H1 (cell line): ENCODE measurements around the gene SLC1A5. TPM values are rescaled to one million over a fixed set of nuclear protein-coding genes. Genes with fewer than 3 reads are reported as not detected.

ENCODE experiments used
- CTCF ChIA-PET: fragments of 300-600 bp; sonication (Branson Sonifier 250); formaldehyde crosslinking; loops from one replicate; lab custom pipeline; 2021; ENCODE audit not compliant: partially characterized antibody; lab: Charles Lee
- POLR2A ChIA-PET: fragments of 300-600 bp; sonication (Branson Sonifier 250); formaldehyde crosslinking; loops from one replicate; lab custom pipeline; 2021; ENCODE audit warnings: inconsistent platforms; ENCODE audit not compliant: partially characterized antibody; lab: Charles Lee
- DNase-seq, 2 experiments: peaks; one replicate each; pipeline versions ENCODE4 v3.0.0 to v3.0.0-alpha.2; 2010 to 2022; ENCODE audit warnings: low spot score in 2 of 2, low read depth in 1 of 2, mixed read lengths in 1 of 2
- FAIRE-seq: peaks from 2 replicates; lab custom pipeline; 2011; peaks lifted over from hg19 to GRCh38; lab: Jason Lieb, UNC
- H2AFZ ChIP-seq: 2 replicates; pipeline ENCODE4 v1.8.1; 2012; ENCODE audit warnings: low read length, inconsistent platforms
- H2AK5ac ChIP-seq: 2 replicates; pipeline ENCODE4 v1.6.1; 2013; ENCODE audit warnings: low read depth, low read length
- H2BK120ac ChIP-seq: replicated peaks from 2 replicates; pipeline ENCODE3; 2013; ENCODE audit warnings: low read depth, low read length, inconsistent platforms
- H2BK12ac ChIP-seq: 2 replicates; pipeline ENCODE4 v1.6.1; 2013; ENCODE audit warnings: low read depth, low read length
- H2BK15ac ChIP-seq: 2 replicates; pipeline ENCODE4 v1.6.1; 2013; ENCODE audit warnings: low read length
- H2BK20ac ChIP-seq: 2 replicates; pipeline ENCODE4 v1.6.1; 2013; ENCODE audit warnings: low read length
- H2BK5ac ChIP-seq: 2 replicates; pipeline ENCODE4 v1.6.1; 2013; ENCODE audit warnings: low read depth, low read length
- H3K14ac ChIP-seq: 2 replicates; pipeline ENCODE4 v1.6.1; 2013; ENCODE audit warnings: inconsistent platforms; ENCODE audit not compliant: insufficient read length
- H3K18ac ChIP-seq: 2 replicates; pipeline ENCODE4 v1.6.1; 2013; ENCODE audit warnings: low read length; ENCODE audit errors: extremely low read depth
- H3K23ac ChIP-seq: 2 replicates; pipeline ENCODE4 v1.6.1; 2013; ENCODE audit warnings: inconsistent platforms; ENCODE audit not compliant: insufficient read length
- H3K23me2 ChIP-seq: 2 replicates; pipeline ENCODE4 v1.6.1; 2013; ENCODE audit warnings: low read depth, low read length
- H3K27ac ChIP-seq: 2 replicates; pipeline ENCODE4 v1.6.1; 2011; ENCODE audit warnings: low read depth, low read length, inconsistent platforms
- H3K27me3 ChIP-seq, 4 experiments: replicated peaks in 1 of 4; 1 replicate in 1 of 4; 2 replicates in 3 of 4; pipeline versions ENCODE4 v1.6.1 to v1.8.1; 2011 to 2013; ENCODE audit warnings: low read length in 3 of 4, mild to moderate bottlenecking in 3 of 4, inconsistent platforms in 2 of 4, mixed read lengths in 2 of 4, moderate library complexity in 1 of 4; ENCODE audit not compliant: control insufficient read depth in 3 of 4, insufficient read depth in 3 of 4; ENCODE audit errors: extremely low read depth in 1 of 4
- H3K36me3 ChIP-seq, 4 experiments: 2 replicates each; pipeline versions ENCODE4 v1.6.1 to v1.8.1; 2011 to 2013; ENCODE audit warnings: mild to moderate bottlenecking in 4 of 4, low read length in 3 of 4, moderate library complexity in 2 of 4, control low read depth in 1 of 4, inconsistent platforms in 1 of 4; ENCODE audit not compliant: insufficient read depth in 4 of 4, control insufficient read depth in 2 of 4
- H3K4ac ChIP-seq: replicated peaks from 2 replicates; pipeline ENCODE3; 2013; ENCODE audit warnings: low read length, low read depth, mixed read lengths, inconsistent platforms; ENCODE audit not compliant: insufficient read length
- H3K4me1 ChIP-seq, 4 experiments: replicated peaks in 1 of 4; 1 replicate in 1 of 4; 2 replicates in 3 of 4; pipeline versions ENCODE4 v1.6.1 to v1.8.1; 2011 to 2013; ENCODE audit warnings: low read length in 3 of 4, inconsistent platforms in 2 of 4, mixed read lengths in 1 of 4; ENCODE audit not compliant: insufficient read depth in 4 of 4, control insufficient read depth in 3 of 4
- H3K4me2 ChIP-seq, 2 experiments: 2 replicates each; pipeline versions ENCODE4 v1.6.1 to v1.8.1; 2011 to 2013; ENCODE audit warnings: low read depth in 2 of 2, low read length in 2 of 2, control low read depth in 1 of 2, inconsistent platforms in 1 of 2, mild to moderate bottlenecking in 1 of 2; ENCODE audit not compliant: insufficient read depth in 1 of 2
- H3K4me3 ChIP-seq, 4 experiments: fragments of 200-600, 300-600 bp in 1 of 4; sonication (generic), shearing (Covaris generic), sonication (Bioruptor Twin) in 1 of 4; 2 replicates each; pipeline versions ENCODE4 v1.5.1 to v1.8.1; 2011 to 2016; ENCODE audit warnings: low read length in 4 of 4, low read depth in 3 of 4, control low read depth in 2 of 4, inconsistent platforms in 2 of 4, mild to moderate bottlenecking in 2 of 4, mixed read lengths in 1 of 4, moderate library complexity in 1 of 4; ENCODE audit not compliant: insufficient read depth in 2 of 4; ENCODE audit errors: extremely low read depth in 1 of 4
- H3K56ac ChIP-seq: replicated peaks from 2 replicates; pipeline ENCODE3; 2013; ENCODE audit warnings: low read depth, mild to moderate bottlenecking, mixed read lengths, low read length, inconsistent platforms; ENCODE audit not compliant: insufficient read length
- H3K79me1 ChIP-seq: 2 replicates; pipeline ENCODE4 v1.6.1; 2013; ENCODE audit warnings: low read depth, low read length, control low read depth
- H3K79me2 ChIP-seq, 2 experiments: 2 replicates each; pipeline versions ENCODE4 v1.6.1 to v1.8.1; 2012 to 2013; ENCODE audit warnings: low read length in 2 of 2, mild to moderate bottlenecking in 2 of 2, inconsistent platforms in 1 of 2; ENCODE audit not compliant: insufficient read depth in 2 of 2, control insufficient read depth in 1 of 2
- H3K9ac ChIP-seq, 4 experiments: replicated peaks in 1 of 4; 1 replicate in 1 of 4; 2 replicates in 3 of 4; pipeline versions ENCODE4 v1.6.1 to v1.8.1; 2011 to 2013; ENCODE audit warnings: low read depth in 3 of 4, low read length in 3 of 4, control low read depth in 2 of 4, mild to moderate bottlenecking in 2 of 4, moderate library complexity in 2 of 4, inconsistent platforms in 1 of 4; ENCODE audit errors: extremely low read depth in 1 of 4
- H3K9me3 ChIP-seq, 2 experiments: 2 replicates each; pipeline versions ENCODE4 v1.6.1 to v1.8.1; 2012 to 2013; ENCODE audit warnings: mild to moderate bottlenecking in 2 of 2, moderate library complexity in 2 of 2, control low read depth in 1 of 2, inconsistent platforms in 1 of 2, low read depth in 1 of 2, low read length in 1 of 2, mixed read lengths in 1 of 2; ENCODE audit not compliant: insufficient read depth in 2 of 2
- H4K20me1 ChIP-seq, 2 experiments: replicated peaks in 1 of 2; 2 replicates each; pipeline versions ENCODE3 to v1.8.1; 2011 to 2013; ENCODE audit warnings: inconsistent platforms in 2 of 2, low read length in 2 of 2, mild to moderate bottlenecking in 1 of 2; ENCODE audit not compliant: insufficient read depth in 2 of 2, control insufficient read depth in 1 of 2
- H4K5ac ChIP-seq: 2 replicates; pipeline ENCODE4 v1.6.1; 2013; ENCODE audit warnings: low read length, low read depth, mixed read lengths, inconsistent platforms; ENCODE audit not compliant: insufficient read length
- H4K8ac ChIP-seq: 2 replicates; pipeline ENCODE4 v1.8.0; 2013; ENCODE audit warnings: mild to moderate bottlenecking, moderate library complexity, low read length, inconsistent platforms; ENCODE audit not compliant: insufficient read depth; ENCODE audit errors: extremely low read depth
- H4K91ac ChIP-seq: replicated peaks from 2 replicates; pipeline ENCODE3; 2013; ENCODE audit warnings: low read length, mixed read lengths, inconsistent platforms; ENCODE audit not compliant: insufficient read length
- RAD21 ChIP-seq, 2 experiments: IDR thresholded peaks in 1 of 2; conservative IDR thresholded peaks in 1 of 2; 2 replicates each; pipeline ENCODE4 v1.6.1; 2011; ENCODE audit warnings: low read depth in 2 of 2, low read length in 2 of 2, improper control_type of control experiment in 1 of 2, inconsistent platforms in 1 of 2, mild to moderate bottlenecking in 1 of 2, moderate library complexity in 1 of 2
- ZNF274 ChIP-seq: IDR thresholded peaks from 2 replicates; pipeline ENCODE4 v1.7.0; 2012; ENCODE audit warnings: low read length, borderline replicate concordance; ENCODE audit errors: extremely low read depth
- WGBS, 2 experiments: shearing (Covaris generic) in 1 of 2; methylation state at CpG; one replicate each; pipeline versions ENCODE4 v1.1.6 to v1.1.7; 2013 to 2015; ENCODE audit warnings: low lambda C conversion rate in 2 of 2, mixed read lengths in 2 of 2, inconsistent platforms in 1 of 2, low coverage in 1 of 2, missing lambda C conversion rate in 1 of 2; ENCODE audit not compliant: insufficient replicate concordance in 2 of 2, insufficient coverage in 1 of 2, insufficient read length in 1 of 2; ENCODE audit errors: extremely low coverage in 1 of 2, missing lambda C conversion rate in 1 of 2; 5-methylcytosine and 5-hydroxymethylcytosine counted together
- polyA plus RNA-seq, 7 experiments: library from polyadenylated mRNA; depleted of rRNA in 3 of 7; stranded (reverse) in 5 of 7; unstranded in 2 of 7; fragments of >200 nt in 5 of 7; fragments of 200-250 nt in 2 of 7; gene quantifications; 1 replicate in 5 of 7; 2 replicates in 1 of 7; 4 replicates in 1 of 7; pipeline versions ENCODE4 v1.2.1 to v1.2.3, GENCODE V29; 2011 to 2013; ENCODE audit warnings: missing spikeins in 2 of 7, mixed read lengths in 2 of 7
- total RNA-seq: library from RNA; stranded (reverse); fragmentation: NEBNext Ultra II Directional; extraction: Animal tissue kit (Norgen Biotek cat#: 25700); gene quantifications from 2 replicates; pipeline ENCODE4 v1.2.1, GENCODE V29; 2021

SLC1A5 gene
- total and polyA plus RNA-seq, 2 of the 8 experiments (the other 6 are each of a cell fraction or from before 2014, with no cell fraction given) = 291 to 351 TPM

GRCh38 chr19:46823049-46823448 is 34.7 kb upstream of the SLC1A5 start:
- no peak for TF ChIP-seq ZNF274
- TF ChIP-seq RAD21 (IDR thresholded peaks at IDR 0.05 in 1 of 2, conservative IDR thresholded peaks at IDR 0.05 in 1 of 2; ENCODE audit: low read depth in 2 of 2, low read length in 2 of 2) = 0 out of 4 replicates have a peak, but pooled peaks of 1 of the 2 experiments have one; percentile 6
- no peak overlapping the region for H3K4me3 ChIP-seq
- no peaks in the 10 kb centered on the region for H3K27me3 ChIP-seq
- no peak overlapping the region for H2BK12ac ChIP-seq
- no peak overlapping the region for H2BK5ac ChIP-seq
- H2BK20ac ChIP-seq = no peak overlapping the region
- H3K79me2 ChIP-seq = no peaks in the 10 kb centered on the region
- H4K20me1 ChIP-seq = no peaks in the 10 kb centered on the region
- no peak overlapping the region for H3K27ac ChIP-seq
- H3K4ac ChIP-seq = no peak overlapping the region
- no peaks in the 10 kb centered on the region for H3K23me2 ChIP-seq
- no peaks in the 10 kb centered on the region for H3K79me1 ChIP-seq
- H4K5ac ChIP-seq = no peak overlapping the region
- ChIA-PET POLR2A (interaction anchor here (1.7 to 8.3 kb wide), 2 partner anchors 11 to 37 kb away, joined by 5 to 68 read pairs; partner anchors contain the start of gene SLC1A5), CTCF (interaction anchor here (0.6 to 3.7 kb wide), 7 partner anchors 17 to 69 kb away, joined by 3 to 19 read pairs (median 5); no protein-coding TSS in a partner anchor)
- no peak overlapping the region for H3K56ac ChIP-seq
- H4K8ac ChIP-seq = no peak overlapping the region
- no peak overlapping the region for H4K91ac ChIP-seq
- no peak overlapping the region for H2AFZ ChIP-seq
- no peak overlapping the region for H3K18ac ChIP-seq
- no peaks in the 10 kb centered on the region for H3K9me3 ChIP-seq
- H2BK120ac ChIP-seq = no peak overlapping the region
- whole genome bisulfite sequencing, 2 experiments = 89% methylated on average over 4 of the region's 6 CpGs; no CpG with 5 or more reads in 1 of the 2 experiments
- no peak overlapping the region for H3K9ac ChIP-seq
- no peaks in the 10 kb centered on the region; a peak in 1 of 7 replicates for H3K4me1 ChIP-seq
- no peak overlapping the region for H3K23ac ChIP-seq
- H2BK15ac ChIP-seq = no peak overlapping the region
- H2AK5ac ChIP-seq = no peak overlapping the region
- DNase-seq (no peak), FAIRE-seq (no peak)
- no peaks in the 10 kb centered on the region for H3K36me3 ChIP-seq
- no peak overlapping the region for H3K4me2 ChIP-seq
- no peak overlapping the region for H3K14ac ChIP-seq
